Cardiac ventricle fibroblast (primary cell): ENCODE measurements around the gene C19orf47. TPM values are rescaled to one million over a fixed set of nuclear protein-coding genes. Genes with fewer than 3 reads are reported as not detected.

Experiments used
- total RNA-seq: library from RNA; depleted of rRNA; stranded (reverse); fragments of >200 nt; gene quantifications from 2 replicates; pipeline ENCODE4 v1.2.3, GENCODE V29; 2015

C19orf47 gene, protein sequence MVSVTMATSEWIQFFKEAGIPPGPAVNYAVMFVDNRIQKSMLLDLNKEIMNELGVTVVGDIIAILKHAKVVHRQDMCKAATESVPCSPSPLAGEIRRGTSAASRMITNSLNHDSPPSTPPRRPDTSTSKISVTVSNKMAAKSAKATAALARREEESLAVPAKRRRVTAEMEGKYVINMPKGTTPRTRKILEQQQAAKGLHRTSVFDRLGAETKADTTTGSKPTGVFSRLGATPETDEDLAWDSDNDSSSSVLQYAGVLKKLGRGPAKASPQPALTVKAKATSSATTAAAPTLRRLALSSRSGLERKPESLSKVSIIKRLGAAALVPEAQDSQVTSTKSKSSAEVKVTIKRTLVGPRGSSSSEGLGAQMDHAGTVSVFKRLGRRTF
- 14.2 and 17.3 TPM in 2 replicates for total RNA-seq

DNA sequence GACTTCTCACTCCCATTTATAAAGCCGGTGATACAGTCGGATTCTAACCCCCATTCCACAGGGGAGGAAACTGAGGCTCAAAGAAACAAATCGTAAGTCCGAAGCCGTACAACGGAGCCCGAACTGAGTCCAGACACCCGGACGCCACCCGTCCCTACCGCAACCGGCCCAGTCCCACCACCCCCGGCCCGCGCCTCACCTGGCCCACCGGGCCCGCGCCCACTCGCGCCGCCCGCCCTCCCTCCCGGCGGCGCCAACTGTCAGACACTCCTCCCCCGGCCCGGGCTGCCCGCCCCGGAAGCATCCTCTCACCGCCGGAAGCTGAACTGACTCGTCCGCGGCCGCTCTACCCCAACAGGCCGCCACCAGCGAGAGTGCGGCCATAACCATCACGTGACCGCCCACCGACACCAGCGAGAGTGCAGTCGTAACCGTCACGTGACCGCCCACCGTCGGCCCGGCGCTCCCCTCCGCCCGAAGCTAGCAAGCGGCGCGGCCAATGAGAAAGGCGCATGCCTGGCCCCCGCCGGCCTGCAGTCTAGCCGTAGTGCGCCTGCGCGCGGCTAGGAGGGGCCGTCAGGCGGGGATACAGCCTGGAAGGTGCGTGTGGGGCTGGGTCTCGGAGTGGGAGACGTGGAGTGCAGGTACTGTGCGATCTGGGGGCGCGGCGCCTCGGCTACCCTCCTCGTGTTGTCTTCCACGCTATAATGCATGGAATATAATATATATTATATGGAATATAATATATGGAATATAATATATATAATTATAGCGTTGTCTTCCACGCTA is at the start of gene C19orf47, which contains the start of gene PLD3:
C19orf47 (minus strand) TSS at position 273 of the 789 bp plus-strand sequence. CDS start 6,540 bp downstream, outside the sequence.
PLD3 (plus strand) TSS at position 571 of the 789 bp plus-strand sequence. CDS start 17,789 bp downstream, outside the sequence.

DNA sequence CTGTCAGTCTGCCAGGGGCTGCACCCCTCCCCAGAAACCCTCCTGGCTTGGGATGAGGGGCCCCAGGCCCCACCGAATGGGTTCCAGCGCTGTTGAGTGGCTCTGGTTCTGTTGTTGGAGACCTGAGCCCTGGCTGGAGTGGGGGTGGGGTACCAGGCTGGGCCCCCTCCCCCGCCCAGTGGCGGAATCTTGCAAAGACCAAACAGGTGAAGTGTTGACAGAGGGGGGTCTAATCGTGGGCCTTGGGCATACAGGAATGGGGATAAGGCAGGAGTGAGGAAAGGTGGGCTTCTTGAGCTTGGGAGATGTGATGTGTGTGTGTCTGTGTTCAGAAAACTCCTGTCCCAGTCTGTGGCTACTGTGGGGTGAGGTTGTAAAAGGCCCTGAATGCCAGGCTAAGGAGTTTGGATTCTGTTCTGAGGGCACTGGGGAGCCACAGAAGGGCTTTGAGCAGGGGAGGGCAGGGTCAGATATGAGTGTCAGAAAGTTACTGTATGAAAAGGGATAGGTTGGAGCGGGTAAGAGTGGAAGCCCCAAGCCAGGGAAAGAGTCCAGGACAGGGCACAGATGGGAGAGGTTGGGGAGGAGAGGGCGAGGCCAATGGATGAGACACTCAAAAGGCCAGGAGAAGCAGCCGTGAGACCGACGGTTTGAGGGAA is 42.0 kb upstream of the C19orf47 start, which contains the start of gene HIPK4:
HIPK4 (minus strand) TSS at position 98 of the 659 bp plus-strand sequence. CDS start 279 bp downstream, outside the sequence.

DNA sequence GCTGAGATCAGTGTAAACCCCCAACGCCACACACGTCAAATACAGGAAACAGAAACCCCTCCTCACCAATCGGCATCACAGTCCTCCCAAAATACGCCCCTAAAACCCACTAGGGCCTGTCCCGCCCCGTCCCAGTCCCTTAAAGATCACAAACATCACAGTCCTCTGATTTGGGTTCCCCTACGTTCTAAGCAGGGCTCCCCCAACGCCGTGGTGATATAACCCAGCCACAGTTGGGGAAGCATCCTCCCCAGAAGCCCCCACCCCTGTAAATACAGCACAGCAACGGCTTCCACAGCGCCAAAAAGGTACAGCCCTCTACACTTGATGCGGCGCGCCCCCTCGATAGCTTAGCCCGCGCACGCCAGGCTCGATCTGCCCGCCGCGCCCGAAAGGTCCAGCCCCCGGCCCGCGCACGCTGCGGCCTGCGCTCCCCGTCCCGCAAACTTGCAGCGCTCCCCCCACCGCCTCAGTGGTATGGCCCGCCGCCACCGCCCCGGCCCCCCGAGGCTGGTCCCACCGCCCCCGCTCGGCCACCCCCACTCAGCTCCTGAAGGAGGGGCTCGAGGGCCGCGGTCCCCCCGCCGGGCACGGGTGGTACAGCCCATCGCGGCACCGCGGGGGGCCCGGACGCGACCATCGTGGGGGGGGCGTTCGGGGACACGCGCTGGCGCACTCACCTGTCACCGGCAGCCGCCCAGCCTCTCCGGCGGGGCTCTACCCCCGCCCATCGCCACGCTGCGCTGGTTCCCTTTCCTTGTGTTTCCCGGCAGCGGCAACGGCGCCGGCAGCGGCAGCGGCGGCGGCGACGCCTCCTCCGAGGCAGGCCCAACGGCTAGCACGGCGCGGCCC is 63.5 kb downstream of the C19orf47 start, which contains the start of gene AKT2:
AKT2 (minus strand) TSS at position 845 of the 852 bp plus-strand sequence. CDS start 20,078 bp downstream, outside the sequence.

Other genes starting within 250 kb of the C19orf47 start
- 2.8 and 5.2 TPM in 2 replicates for gene MAP3K10, start 157.0 kb downstream of the C19orf47 start, total RNA-seq
- gene TTC9B, start 130.0 kb downstream of the C19orf47 start, total RNA-seq, result not detected in 2 replicates
- gene CCNP, start 121.7 kb downstream of the C19orf47 start, total RNA-seq, result 0.39 and 0.56 TPM in 2 replicates
- 63.9 and 67.7 TPM in 2 replicates for gene AKT2, start 63.1 kb downstream of the C19orf47 start, total RNA-seq
- gene PLD3, start 298 bp upstream of the C19orf47 start, total RNA-seq, result 532 and 562 TPM in 2 replicates
- gene HIPK4, start 41.8 kb upstream of the C19orf47 start, total RNA-seq, result not detected in 2 replicates
- gene PRX, start 65.0 kb upstream of the C19orf47 start, total RNA-seq, result 2.4 and 2.8 TPM in 2 replicates
- gene SERTAD1, start 77.6 kb upstream of the C19orf47 start, total RNA-seq, result 12.7 and 17.2 TPM in 2 replicates
- gene SERTAD3, start 95.9 kb upstream of the C19orf47 start, total RNA-seq, result 14.9 and 17.6 TPM in 2 replicates
- gene BLVRB, start 117.3 kb upstream of the C19orf47 start, total RNA-seq, result 101 and 139 TPM in 2 replicates
- gene SPTBN4, start 118.6 kb upstream of the C19orf47 start, total RNA-seq, result 1.5 and 5.0 TPM in 2 replicates
- gene SHKBP1, start 228.5 kb upstream of the C19orf47 start, total RNA-seq, result 25.0 and 28.8 TPM in 2 replicates